Measurements from ENCODE around the gene EPHB6. TPM values are rescaled to one million over a fixed set of nuclear protein-coding genes. Genes with fewer than 3 reads are reported as not detected.

EPHB6 gene
- total RNA-seq, 1 experiment from 2014 or later: 39.2 TPM

- no peaks in the 10 kb centered on the region for H3K79me2 ChIP-seq (ENCODE audit: low read depth)
- no peak overlapping the region for H3K27ac ChIP-seq
- peaks cover 25% of the 10 kb centered on the region; the same call in 1 of the 2 replicates for H3K4me1 ChIP-seq (replicated peaks; ENCODE audit: insufficient read depth)
- H3F3A ChIP-seq (ENCODE audit: insufficient read depth, low read depth): peaks cover 16% of the 10 kb centered on the region; the same call in 1 of the 2 replicates
- H2AFZ ChIP-seq: no peak overlapping the region
- H3K4me3 ChIP-seq: no peak overlapping the region
- H3K36me3 ChIP-seq (ENCODE audit: low read depth): no peaks in the 10 kb centered on the region
- H3K9me2 ChIP-seq (ENCODE audit: insufficient read depth): no peaks in the 10 kb centered on the region
- no TSS peak for BruUV-seq (replicated peaks)
- H4K20me1 ChIP-seq (ENCODE audit: insufficient read depth): no peaks in the 10 kb centered on the region
- POLR2A ChIA-PET (ENCODE audit: unreplicated experiment): no interaction called here
- H3K4me2 ChIP-seq: no peak overlapping the region
- H3K9me3 ChIP-seq (ENCODE audit: insufficient read depth, low read depth): no peaks in the 10 kb centered on the region
- no peak for DNase-seq
- CTCF ChIA-PET: no interaction called here
- no peaks in the 10 kb centered on the region for H3K27me3 ChIP-seq (ENCODE audit: insufficient read depth, low read depth)
- intact Hi-C loops (cut with micrococcal nuclease; ENCODE audit: unreplicated experiment): no loop called here
- TF ChIP-seq CTCF (conservative IDR thresholded peaks at IDR 0.05): no peak
- TF ChIP-seq EZH2 (IDR thresholded peaks at IDR 0.05; ENCODE audit: low read depth): no peak
Measured at GRCh38 chr7:142842251-142842766, 12.6 kb upstream of the EPHB6 start.

- DNase-seq: no peak
- Histone ChIP-seq H3F3A (ENCODE audit: insufficient read depth, low read depth) (no peaks in the 10 kb centered on the region), H2AFZ (no peak overlapping the region), H3K4me2 (no peak overlapping the region), H3K4me3 (no peak overlapping the region), H4K20me1 (ENCODE audit: insufficient read depth) (no peaks in the 10 kb centered on the region), H3K9me2 (ENCODE audit: insufficient read depth) (no peaks in the 10 kb centered on the region), H3K4me1 (replicated peaks; ENCODE audit: insufficient read depth) (peaks cover 11% of the 10 kb centered on the region; the same call in 1 of the 2 replicates), H3K27me3 (ENCODE audit: insufficient read depth, low read depth) (no peaks in the 10 kb centered on the region), H3K9me3 (ENCODE audit: insufficient read depth, low read depth) (no peaks in the 10 kb centered on the region), H3K36me3 (ENCODE audit: low read depth) (no peaks in the 10 kb centered on the region), H3K79me2 (ENCODE audit: low read depth) (no peaks in the 10 kb centered on the region), H3K27ac (no peak overlapping the region)
- TF ChIP-seq EZH2 (IDR thresholded peaks at IDR 0.05; ENCODE audit: low read depth) (no peak), CTCF (conservative IDR thresholded peaks at IDR 0.05) (no peak)
- intact Hi-C loops (cut with micrococcal nuclease; ENCODE audit: unreplicated experiment): no loop called here
- ChIA-PET CTCF (no interaction called here), POLR2A (ENCODE audit: unreplicated experiment) (no interaction called here)
- no TSS peak for BruUV-seq (replicated peaks)
Measured at GRCh38 chr7:142847353-142847752, 7.5 kb upstream of the EPHB6 start.

GRCh38 chr7:142851269-142851668 is 3.6 kb upstream of the EPHB6 start:
- ChIA-PET POLR2A (ENCODE audit: unreplicated experiment) (no interaction called here), CTCF (no interaction called here)
- BruUV-seq (replicated peaks): no TSS peak
- Histone ChIP-seq H3K9me3 (ENCODE audit: insufficient read depth, low read depth) (no peaks in the 10 kb centered on the region), H3K4me3 (no peak overlapping the region), H3K27me3 (ENCODE audit: insufficient read depth, low read depth) (no peaks in the 10 kb centered on the region), H4K20me1 (ENCODE audit: insufficient read depth) (no peaks in the 10 kb centered on the region), H3K4me2 (no peak overlapping the region), H3F3A (ENCODE audit: insufficient read depth, low read depth) (peaks cover 9% of the 10 kb centered on the region), H3K79me2 (ENCODE audit: low read depth) (peaks cover 13% of the 10 kb centered on the region), H2AFZ (no peak overlapping the region), H3K4me1 (replicated peaks; ENCODE audit: insufficient read depth) (peaks cover 26% of the 10 kb centered on the region), H3K9me2 (ENCODE audit: insufficient read depth) (no peaks in the 10 kb centered on the region), H3K36me3 (ENCODE audit: low read depth) (no peaks in the 10 kb centered on the region), H3K27ac (no peak overlapping the region)
- intact Hi-C loops (cut with micrococcal nuclease; ENCODE audit: unreplicated experiment): no loop called here
- TF ChIP-seq CTCF (conservative IDR thresholded peaks at IDR 0.05) (no peak), EZH2 (IDR thresholded peaks at IDR 0.05; ENCODE audit: low read depth) (no peak)
- DNase-seq: no peak

Data from PC-9 (cell line).